ENCODE data around the gene POLR3H.

POLR3H gene

GRCh38 chr22:41517172-41518047, 26.9 kb downstream of the POLR3H start:
- DNase-seq (ENCODE audit: low read depth in 2 of 2): no peak

GRCh38 chr22:41516462-41516861, 27.8 kb downstream of the POLR3H start:
- DNase-seq (ENCODE audit: low read depth in 2 of 2): no peak

- no peak for DNase-seq (ENCODE audit: low read depth in 2 of 2)
Observed at GRCh38 chr22:41513391-41513790, 30.9 kb downstream of the POLR3H start.

- DNase-seq (ENCODE audit: low read depth in 2 of 2): no peak
Observed at GRCh38 chr22:41512421-41513194, 31.7 kb downstream of the POLR3H start.

GRCh38 chr22:41511521-41511968, 32.7 kb downstream of the POLR3H start:
- no peak for DNase-seq (ENCODE audit: low read depth in 2 of 2)

GRCh38 chr22:41508770-41509170, 35.5 kb downstream of the POLR3H start:
- no peak for DNase-seq (ENCODE audit: low read depth in 2 of 2)

GRCh38 chr22:41507330-41508063, 36.8 kb downstream of the POLR3H start:
- DNase-seq (ENCODE audit: low read depth in 2 of 2): no peak

GRCh38 chr22:41505511-41506220, 38.6 kb downstream of the POLR3H start:
- DNase-seq (ENCODE audit: low read depth in 2 of 2): no peak

GRCh38 chr22:41504816-41505215, 39.5 kb downstream of the POLR3H start:
- no peak for DNase-seq (ENCODE audit: low read depth in 2 of 2)

- no peak for DNase-seq (ENCODE audit: low read depth in 2 of 2)
Observed at GRCh38 chr22:41504397-41504796, 39.9 kb downstream of the POLR3H start.

GRCh38 chr22:41501209-41501608, 43.1 kb downstream of the POLR3H start:
- DNase-seq (ENCODE audit: low read depth in 2 of 2): no peak

GRCh38 chr22:41500303-41500702, 44.0 kb downstream of the POLR3H start:
- DNase-seq (ENCODE audit: low read depth in 2 of 2): no peak

- no peak for DNase-seq (ENCODE audit: low read depth in 2 of 2)
Observed at GRCh38 chr22:41499624-41500280, 44.5 kb downstream of the POLR3H start.

- DNase-seq (ENCODE audit: low read depth in 2 of 2): no peak
Observed at GRCh38 chr22:41498303-41498835, 45.9 kb downstream of the POLR3H start.

GRCh38 chr22:41491374-41492100, 52.7 kb downstream of the POLR3H start:
- no peak for DNase-seq (ENCODE audit: low read depth in 2 of 2)

- no peak for DNase-seq (ENCODE audit: low read depth in 2 of 2)
Observed at GRCh38 chr22:41488596-41489385, 55.5 kb downstream of the POLR3H start.

- DNase-seq (ENCODE audit: low read depth in 2 of 2): no peak
Observed at GRCh38 chr22:41488076-41488475, 56.2 kb downstream of the POLR3H start.

- no peak for DNase-seq (ENCODE audit: low read depth in 2 of 2)
Observed at GRCh38 chr22:41487037-41487935, 57.0 kb downstream of the POLR3H start.
